ENCODE results near the gene FOSB. TPM values are rescaled to one million over a fixed set of nuclear protein-coding genes. Genes with fewer than 3 reads are reported as not detected.

FOSB gene
- total and polyA plus RNA-seq, 9 of the 15 experiments (the other 6 are each of a cell fraction or from before 2014, with no cell fraction given), result 0.11 to 2.7 (median 0.73) TPM

GRCh38 chr19:45446295-45446694, 21.5 kb upstream of the FOSB start (continued):
- TF ChIP-seq ZNF121 (CRISPR knock-in tag; conservative IDR thresholded peaks at IDR 0.05) (0 out of 2 replicates have a peak, but pooled peaks have one; percentile 25), HINFP (tag; conservative IDR thresholded peaks at IDR 0.05; ENCODE audit: low read depth) (no peak), FOXA3 (CRISPR knock-in tag; conservative IDR thresholded peaks at IDR 0.05 in 1 of 2, IDR thresholded peaks at IDR 0.05 in 1 of 2) (no peak), ZNF140 (CRISPR knock-in tag; IDR thresholded peaks at IDR 0.05) (no peak), CGGBP1 (CRISPR knock-in tag; IDR thresholded peaks at IDR 0.05) (no peak), NFXL1 (CRISPR knock-in tag; IDR thresholded peaks at IDR 0.05) (no peak), POLR3G (IDR thresholded peaks at IDR 0.05; ENCODE audit: extremely low read depth, insufficient read length, insufficient replicate concordance) (no peak), HCFC1 (IDR thresholded peaks at IDR 0.05; ENCODE audit: low read depth, low read length) (no peak), ZBTB8A (IDR thresholded peaks at IDR 0.05; ENCODE audit: partially characterized antibody) (no peak), PCBP2 (IDR thresholded peaks at IDR 0.05; ENCODE audit: low read depth, low read length, poor library complexity, severe bottlenecking) (no peak), ATF6 (CRISPR knock-in tag; IDR thresholded peaks at IDR 0.05) (no peak), E2F1 (CRISPR knock-in tag; IDR thresholded peaks at IDR 0.05) (no peak), GATA2 (CRISPR knock-in tag; IDR thresholded peaks at IDR 0.05) (no peak), CBX1 (IDR thresholded peaks at IDR 0.05; ENCODE audit: low read depth) (peak; percentile 96; the same call in 1 of the 2 replicates), ZNF699 (CRISPR knock-in tag; IDR thresholded peaks at IDR 0.05; ENCODE audit: insufficient replicate concordance) (no peak), SIX5 (IDR thresholded peaks at IDR 0.05; ENCODE audit: borderline replicate concordance in 1 of 2, insufficient read depth in 1 of 2, low read depth in 1 of 2, low read length in 2 of 2) (no peak), FOXO4 (CRISPR knock-in tag; IDR thresholded peaks at IDR 0.05) (no peak), ELK3 (CRISPR knock-in tag; IDR thresholded peaks at IDR 0.05) (no peak), STAT5B (CRISPR knock-in tag; IDR thresholded peaks at IDR 0.05) (no peak), GATAD2A (IDR thresholded peaks at IDR 0.05) (no peak), HOXB6 (CRISPR knock-in tag; IDR thresholded peaks at IDR 0.05; ENCODE audit: borderline replicate concordance) (no peak), SETDB1 (IDR thresholded peaks at IDR 0.05; ENCODE audit: low read length) (no peak)
